CD4-positive, alpha-beta T cell treated with Interferon gamma for 1 hour (primary cell): ENCODE measurements around the gene CD3E.

Experiments
- DNase-seq: peaks from one replicate; pipeline ENCODE4 v3.0.0-alpha.2; 2020

Gene CD3E

DNA sequence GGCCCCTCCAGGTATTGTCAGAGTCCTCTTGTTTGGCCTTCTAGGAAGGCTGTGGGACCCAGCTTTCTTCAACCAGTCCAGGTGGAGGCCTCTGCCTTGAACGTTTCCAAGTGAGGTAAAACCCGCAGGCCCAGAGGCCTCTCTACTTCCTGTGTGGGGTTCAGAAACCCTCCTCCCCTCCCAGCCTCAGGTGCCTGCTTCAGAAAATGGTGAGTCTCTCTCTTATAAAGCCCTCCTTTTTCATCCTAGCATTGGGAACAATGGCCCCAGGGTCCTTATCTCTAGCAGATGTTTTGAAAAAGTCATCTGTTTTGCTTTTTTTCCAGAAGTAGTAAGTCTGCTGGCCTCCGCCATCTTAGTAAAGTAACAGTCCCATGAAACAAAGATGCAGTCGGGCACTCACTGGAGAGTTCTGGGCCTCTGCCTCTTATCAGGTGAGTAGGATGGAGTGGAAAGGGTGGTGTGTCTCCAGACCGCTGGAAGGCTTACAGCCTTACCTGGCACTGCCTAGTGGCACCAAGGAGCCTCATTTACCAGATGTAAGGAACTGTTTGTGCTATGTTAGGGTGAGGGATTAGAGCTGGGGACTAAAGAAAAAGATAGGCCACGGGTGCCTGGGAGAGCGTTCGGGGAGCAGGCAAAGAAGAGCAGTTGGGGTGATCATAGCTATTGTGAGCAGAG, at the start of gene CD3E:
Gene CD3E, plus strand, starts transcription at position 163 of the 681 bp plus-strand sequence. Its CDS starts 223 bp downstream, at position 386.
- peak; percentile 56 for DNase-seq

DNA sequence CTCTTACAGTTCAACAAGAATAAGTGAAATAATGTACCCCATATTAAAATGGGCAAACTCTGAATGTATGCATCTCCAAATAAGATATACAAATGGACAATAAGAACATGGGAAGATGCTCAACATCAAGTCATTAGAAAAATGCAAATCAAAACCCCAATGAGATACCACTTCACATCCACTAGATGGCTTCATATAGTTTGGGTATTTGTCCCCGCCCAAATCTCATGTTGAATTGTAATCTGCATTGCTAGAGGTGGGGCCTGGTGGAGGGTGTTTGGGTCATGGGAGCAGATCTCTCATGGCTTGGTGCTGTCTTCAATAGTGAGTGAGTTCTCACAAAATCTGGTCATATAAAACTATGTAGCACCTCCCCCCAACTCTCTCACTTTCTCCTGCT, 46.1 kb upstream of the CD3E start:
- DNase-seq: no peak

DNA sequence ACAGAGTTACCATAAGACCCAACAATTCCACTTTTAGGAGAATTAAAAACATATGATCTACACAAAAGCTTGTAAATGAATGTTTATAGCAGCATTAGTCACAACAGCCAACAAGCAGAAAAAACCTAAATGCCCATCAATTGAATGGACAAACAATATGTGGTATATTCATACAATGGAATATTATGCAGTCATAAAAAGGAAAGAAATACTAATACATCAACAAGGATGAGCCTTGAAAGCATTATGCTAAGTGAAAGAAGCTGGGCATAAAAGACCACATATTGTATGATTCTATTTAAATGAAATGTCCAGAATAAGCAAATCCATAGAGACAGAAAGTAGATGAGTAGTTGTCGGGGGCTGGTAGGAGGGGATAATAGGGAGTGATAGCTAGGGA, 45.4 kb upstream of the CD3E start:
- no peak for DNase-seq

DNA sequence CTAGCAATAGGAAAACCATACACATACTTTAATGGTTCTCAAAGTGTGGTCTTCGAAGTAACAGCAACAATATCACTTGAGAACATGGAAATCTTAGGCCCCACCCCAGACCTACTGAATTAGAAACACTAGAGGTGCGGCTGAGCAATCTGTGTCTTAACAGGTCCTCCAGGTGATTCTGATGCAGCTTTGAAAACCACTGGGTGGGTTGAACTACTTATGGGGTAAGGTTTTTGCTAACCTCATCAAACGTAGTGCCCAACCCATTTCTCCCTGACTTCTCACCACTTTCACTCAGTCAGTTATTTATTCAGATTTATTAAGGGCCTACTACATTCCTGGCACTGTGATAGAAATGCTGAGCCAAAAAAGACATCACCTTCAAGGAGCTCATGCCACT, 44.2 kb upstream of the CD3E start:
- DNase-seq: no peak

DNA sequence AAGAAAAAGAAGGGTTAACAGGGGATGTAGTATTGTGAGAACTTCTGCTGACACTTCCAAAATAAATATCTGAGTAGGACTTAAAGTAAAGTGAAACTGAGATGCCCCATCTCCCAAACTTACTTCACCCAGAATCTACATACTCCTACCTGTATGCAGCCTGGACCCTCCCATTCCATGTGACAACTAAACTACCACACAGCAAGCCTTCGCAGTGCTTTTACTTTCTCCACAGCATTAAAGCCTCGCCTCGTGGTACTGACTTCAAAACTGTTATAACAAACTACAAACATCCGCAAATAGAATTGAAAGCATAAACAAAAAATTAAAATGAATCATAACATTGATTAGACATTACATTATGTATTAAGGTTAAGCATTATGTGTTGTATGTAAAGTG, 41.4 kb upstream of the CD3E start:
- no peak for DNase-seq

DNA sequence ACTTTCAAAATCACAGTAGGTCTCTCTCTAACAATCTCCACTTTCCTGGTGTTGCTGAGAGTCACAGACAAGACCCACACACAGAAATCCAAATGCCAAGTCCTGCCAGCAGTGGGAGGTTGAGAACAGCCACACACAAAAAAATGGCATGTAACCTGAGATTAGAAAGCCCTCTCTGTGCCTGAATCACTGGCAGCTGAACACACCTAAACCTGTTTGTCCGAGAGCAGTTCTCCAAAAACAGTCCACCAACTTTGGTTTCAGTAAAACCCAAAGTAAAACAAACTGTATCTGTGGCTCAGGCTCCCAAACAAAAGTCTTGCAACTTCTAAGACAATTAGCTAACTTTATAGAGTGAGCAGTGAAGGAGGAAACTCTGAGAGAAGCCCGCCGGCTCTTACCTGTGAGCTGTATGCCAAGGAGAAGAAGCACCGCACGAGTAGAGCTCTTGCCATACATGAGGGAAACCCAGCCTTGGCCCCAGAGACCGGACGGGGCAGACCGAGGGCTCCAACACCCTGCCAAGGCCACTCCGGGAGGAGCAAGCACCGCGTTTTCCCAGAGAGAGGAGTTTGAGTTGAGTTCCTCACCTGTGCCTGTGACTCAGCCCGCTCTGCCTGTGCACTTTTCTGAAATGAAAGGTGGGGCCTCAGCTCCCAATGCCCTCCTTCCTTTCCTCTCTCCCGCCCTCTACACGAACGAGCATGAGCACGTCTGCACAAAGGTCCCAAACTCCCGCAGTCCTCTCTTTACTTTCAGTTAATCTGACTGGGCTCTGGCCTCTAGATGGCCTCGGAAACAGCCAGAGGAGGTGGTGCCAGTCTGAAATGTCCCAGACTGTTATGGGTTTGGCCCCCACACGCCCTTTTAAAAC, 40.6 kb upstream of the CD3E start, which contains the start of gene MPZL2:
Gene MPZL2, minus strand, starts transcription at position 603 of the 874 bp plus-strand sequence. Its CDS starts 144 bp downstream, at position 459.
- no peak for DNase-seq

DNA sequence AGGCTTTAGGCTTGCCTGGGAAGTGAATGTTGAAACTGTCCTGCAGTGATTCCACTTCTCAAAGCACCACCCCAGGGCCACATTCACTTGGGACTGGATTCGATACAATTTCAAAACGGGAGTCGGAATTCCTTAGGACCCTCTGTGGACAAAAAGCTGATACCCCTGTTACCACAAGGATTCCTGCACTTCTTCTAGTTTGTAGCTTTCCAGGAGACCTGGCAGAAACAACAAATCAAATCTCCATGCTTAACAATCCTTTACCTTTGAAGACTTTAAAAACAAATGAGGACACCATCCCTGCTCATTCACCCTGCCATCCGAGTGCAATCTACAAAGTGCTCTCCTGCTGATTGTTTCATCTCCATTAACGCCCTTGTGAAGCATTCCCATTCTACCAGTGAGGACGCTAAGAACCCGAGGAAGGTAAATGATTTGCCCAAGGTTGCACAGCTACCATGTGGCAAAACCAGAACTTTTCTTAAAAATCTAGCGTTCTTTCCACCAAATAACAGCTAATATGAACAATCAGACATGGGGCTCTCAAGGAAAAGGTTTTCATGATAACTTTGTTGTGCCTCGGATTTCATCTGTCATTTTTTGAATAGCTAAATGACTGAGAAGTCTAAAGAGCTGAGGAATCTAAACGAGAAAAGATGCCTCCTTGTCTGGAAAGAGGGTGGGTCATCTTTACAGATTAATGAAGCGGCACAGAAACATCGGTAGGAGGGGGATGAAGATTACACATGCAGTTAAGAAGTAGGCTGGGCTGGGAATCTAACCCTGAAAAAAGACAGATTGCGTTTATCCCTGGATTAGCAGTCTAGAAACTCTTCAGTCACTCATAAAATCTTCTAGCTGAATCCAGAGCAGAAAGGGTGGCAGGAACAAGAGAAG, 39.7 kb upstream of the CD3E start:
- no peak for DNase-seq

DNA sequence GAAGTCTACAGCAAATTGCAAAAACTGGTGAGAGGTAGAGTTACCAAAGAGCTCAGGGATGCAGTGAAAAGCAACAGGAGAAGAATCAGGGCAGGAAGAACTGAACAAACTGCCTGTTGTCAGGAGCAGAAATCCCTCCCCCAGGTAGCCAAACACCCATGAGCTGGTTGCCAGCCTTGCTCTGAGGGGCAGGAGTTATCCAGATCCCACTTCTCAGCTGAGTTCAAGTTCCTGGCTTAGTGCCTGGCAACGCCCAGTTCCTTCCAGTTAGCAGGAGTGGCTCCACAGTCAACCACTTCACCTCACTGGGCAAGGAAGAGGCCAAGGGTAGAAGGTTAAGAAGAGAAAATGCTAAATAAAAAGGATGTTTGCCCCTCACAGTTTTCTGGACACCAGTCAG, 38.6 kb upstream of the CD3E start:
- DNase-seq: no peak

DNA sequence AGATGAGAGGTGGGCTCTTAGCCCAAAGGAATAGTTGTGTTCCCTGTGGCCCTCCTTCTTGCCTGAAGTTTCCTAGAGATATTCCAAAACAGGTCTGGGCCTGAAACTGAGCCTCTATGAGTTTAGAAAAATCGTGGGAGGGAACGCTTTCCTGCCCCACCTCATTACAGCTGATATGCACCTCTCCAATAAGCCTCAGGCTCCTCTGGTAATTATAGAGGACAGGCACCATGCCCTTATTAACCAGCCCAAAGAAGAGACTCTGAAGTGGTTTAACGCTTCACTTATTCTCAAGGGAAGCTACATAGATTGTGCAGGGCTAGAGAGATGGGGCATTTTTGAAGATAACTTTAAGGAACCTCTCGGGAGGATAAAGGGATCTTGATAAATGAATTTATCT, 37.0 kb upstream of the CD3E start:
- no peak for DNase-seq

DNA sequence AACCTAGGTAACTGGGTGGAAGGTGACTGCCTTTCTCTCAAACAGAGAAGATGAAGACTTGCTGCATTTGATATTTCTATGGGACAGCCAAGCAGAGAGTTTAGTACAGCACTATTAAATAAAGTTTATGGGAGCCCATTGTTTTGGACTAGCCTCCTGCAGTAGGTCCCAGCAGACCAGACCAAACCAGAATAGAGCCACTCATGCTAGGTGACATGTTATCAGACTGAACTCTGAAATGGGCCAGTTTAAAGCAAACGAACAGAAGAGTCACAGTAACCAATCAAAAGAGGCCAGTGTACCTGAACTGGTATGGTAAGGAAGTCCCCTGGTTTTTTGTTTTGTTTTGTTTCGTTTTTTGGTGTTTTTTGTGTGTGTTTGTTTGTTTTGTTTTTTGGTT, 32.5 kb upstream of the CD3E start:
- no peak for DNase-seq

DNA sequence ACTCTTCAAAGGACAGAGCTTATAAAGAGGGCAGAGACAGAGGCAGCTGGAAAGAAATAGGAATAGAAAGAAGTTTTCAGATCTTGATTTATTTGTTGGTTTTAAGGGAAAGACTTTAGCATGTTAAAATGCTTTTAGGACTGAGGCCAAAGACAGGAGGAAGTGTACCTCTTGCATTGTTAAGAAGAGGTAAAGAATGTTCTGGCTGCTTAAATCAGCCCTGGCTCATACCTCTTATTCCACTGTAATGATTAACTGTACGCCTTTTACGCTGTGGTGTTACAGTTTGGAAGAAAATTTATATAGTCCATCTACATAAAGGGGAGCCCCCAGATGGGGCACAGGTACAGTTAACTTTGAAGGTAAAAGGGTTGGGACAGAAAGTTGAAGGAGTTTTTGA, 30.3 kb upstream of the CD3E start:
- no peak for DNase-seq

DNA sequence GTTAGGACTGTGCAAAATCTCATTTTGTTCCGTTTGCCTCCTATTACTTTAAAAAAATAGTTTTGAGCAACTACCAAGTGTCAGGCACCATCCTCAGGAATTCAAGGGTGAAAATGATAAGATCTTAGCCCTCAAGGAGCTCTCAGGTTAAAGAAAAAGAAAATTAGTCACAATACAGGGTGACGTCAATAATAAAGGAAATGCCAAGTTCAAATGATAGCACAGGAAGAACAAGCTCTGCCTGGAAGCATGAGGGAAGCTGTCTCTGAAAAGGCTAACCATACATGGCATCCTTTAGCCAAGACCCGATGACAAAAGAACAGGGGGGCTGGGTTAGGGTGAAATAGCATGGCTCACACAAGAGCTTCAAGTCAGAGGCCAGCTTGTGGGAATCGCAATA, 29.4 kb upstream of the CD3E start:
- no peak for DNase-seq

DNA sequence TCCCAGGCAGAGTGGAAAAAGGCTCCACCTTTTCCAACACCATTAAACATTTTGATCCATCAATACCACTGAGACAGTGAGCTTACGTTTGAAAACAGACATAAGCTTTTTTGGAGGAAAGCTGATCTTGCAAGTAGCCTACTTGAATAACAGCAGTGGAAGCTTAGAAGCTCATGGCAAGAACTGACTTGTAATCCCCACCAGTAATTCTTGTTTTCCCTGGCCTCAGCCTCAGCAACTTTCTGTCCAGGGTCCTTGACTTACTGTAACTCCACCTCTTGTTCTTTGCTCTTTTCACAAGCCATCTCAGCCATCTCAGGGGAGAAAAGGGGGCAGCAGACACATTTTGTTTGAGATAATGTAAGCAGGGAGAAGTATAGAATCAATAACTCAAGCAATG, 28.1 kb upstream of the CD3E start:
- DNase-seq: no peak

DNA sequence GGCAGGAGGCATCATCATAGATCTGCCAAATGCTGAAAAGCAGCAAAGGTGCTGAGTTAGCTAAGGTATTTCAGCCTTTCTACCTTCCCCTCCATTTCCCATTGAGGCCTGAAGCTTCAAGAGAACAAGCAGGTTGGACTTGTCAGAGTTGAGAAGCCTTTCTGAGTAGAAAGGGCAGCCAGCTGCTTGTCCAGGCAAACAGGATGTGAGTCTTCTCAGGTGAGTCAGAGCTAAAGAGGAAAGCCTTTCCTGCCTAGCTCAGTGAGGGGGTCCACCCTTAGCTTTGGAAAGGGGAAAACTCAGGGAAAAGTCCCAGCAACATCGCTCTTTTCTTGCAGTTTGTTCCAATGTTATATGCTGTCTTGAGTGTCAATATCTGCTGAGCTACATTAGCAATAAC, 27.2 kb upstream of the CD3E start:
- DNase-seq: no peak

DNA sequence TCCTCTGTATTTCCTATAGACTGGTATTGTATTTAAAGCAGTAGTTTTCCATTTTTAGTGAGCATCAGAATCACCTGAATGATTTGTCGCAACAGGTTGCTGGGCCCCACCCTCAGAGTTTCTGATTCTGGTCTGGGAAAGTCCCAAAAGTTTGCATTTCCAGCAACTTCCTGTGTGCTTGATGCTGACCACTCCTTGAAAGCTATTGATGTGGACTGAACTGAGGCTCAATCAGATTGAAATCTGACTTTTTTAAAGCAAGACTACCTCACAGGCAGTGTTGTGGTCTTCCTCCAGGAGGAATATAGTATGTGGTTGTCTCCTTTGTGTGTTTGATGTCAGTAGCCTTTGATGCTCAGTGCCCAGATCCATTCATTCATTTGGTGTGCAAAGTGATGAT, 23.2 kb upstream of the CD3E start:
- no peak for DNase-seq

DNA sequence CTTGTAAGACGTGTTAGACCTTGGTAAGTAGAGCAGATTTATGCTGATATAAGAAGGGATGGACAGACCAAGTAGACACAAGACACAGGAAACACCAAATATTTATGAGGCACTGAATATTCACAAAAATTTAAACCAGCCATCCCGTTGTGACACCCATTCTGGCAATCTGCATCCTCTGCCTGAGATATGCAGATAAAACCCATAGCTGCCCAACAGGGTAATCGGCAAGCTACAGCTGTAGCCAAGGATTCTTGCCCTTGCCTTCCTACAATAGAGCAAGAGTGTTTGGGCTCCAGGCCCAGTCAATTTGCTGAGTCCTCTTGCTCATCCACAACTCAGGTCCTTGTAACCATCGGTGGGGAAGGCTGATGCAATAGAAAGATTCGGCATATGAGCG, 21.9 kb upstream of the CD3E start:
- DNase-seq: no peak

DNA sequence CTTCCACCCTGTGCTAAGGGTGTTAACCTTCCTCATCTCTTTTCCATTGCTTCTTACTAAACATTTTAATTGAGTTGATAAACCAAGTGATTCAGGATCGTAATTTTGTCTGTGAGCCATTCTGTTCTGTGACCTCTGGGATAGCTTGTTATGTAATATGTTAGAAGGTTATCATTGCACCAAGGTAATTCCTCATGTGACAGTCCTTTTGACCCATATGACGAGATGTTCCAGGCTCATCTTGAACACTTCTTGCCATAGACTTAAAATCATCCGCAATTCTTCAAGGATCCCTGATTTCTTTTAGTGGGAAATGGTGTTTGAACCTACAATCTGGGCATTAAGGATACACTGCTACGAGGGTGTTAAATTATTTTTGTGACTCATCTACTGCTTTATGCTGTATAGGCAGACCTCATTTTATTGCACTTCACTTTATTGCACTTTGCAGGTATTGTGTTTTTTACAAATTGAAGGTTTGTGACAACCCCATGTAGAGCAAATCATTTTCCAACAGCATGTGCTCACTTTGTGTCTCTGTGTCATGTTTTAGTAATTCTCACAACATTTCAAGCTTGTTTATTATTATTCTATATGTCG, 21.4 kb upstream of the CD3E start:
- no peak for DNase-seq

DNA sequence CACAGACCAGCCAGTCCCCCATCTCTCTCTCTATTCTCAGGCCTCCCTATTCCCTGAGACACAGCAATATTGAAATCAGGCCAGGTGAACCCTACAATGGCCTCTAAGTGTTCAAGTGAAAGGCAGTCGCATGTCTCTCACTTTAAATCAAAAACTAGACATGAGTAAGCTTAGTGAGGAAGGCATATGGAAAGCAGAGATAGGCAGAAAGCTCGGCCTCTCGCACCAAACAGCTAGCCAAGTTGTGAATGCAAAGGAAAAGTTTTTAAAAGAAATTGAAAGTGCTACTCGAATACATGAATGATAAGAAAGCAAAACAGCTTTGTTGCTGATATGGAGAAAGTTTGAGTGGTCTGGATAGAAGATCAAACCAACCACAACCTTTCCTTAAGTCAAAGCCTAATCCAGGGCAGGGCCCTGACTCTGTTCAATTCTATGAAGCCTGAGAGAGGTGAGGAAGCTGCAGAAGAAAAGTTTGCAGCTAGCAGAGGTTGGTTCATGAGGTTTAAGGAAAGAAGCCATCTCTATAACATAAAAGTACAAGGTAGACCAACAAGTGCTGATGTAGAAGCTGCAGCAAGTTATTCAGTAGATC, 20.7 kb upstream of the CD3E start:
- no peak for DNase-seq

DNA sequence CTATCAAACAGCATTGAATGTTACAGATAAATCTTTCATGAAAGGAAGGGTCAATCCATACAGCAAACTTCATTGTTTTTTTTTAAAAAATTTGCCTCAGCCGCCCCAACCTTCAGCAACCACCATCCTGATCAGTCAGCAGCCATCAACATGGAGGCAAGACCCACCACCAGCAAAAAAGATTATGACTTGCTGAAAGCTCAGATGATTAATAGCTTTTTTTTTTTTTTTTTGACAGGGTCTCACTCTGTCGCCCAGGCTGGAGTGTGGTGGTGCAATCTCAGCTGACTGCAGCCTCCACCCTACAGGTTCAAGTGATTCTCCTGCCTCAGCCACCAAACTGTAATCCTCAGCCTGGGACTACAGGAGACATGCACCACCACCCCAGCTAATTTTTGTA, 18.0 kb upstream of the CD3E start:
- no peak for DNase-seq

DNA sequence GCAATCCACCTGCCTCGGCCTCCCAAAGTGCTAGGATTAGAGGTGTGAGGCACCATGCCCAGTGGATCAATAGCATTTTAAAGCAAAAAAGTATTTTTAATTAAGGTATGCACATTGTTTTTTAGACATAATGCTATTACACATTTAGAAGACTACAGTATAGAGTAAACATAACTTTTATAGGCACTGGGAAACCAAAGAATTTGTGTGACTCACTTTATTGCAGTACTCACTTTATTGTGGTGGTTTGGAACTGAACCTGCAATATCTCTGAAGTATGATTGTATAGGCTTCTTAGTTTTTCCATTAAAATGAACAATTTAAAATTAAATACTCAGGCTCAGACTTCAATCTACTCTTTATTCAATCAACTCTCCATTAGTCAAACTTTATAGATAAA, 17.5 kb upstream of the CD3E start:
- no peak for DNase-seq

DNA sequence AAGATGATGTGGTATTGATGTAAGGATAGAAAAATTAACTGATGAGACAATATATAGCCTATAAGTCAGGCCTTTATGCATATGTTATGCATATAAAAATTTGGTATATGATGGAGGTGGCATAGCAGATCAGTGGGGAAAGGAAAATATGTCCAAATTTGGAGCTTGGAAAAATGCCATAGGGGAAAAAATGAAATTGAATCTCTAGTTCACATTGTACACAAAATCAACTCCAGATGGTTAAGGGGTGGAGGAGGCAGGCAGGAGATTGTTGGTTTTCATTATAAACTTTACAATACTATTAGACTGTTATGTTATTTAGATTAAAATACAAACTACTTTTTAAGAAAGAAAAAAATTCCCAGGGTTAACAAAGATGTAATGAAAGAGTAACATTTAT, 15.1 kb upstream of the CD3E start:
- DNase-seq: no peak

DNA sequence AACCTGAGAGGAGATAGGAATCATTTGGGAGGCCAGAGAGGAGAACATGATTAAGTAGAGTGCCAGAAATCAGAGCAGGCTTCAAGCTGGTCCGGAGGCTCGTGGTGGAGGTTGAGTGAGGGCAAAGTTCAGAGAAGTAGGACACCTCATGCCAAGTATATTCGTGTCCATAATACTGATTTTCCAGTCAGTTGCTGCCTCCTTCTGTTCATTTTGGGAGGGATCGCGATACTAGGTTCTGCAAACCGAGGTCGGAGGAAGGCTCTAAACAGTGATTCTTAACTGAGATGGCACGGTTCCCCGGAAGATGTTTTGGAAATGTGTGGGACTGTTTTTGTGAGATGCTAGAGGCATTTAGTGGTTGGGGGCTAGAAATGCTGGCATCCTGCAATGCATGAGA, 13.6 kb upstream of the CD3E start:
- DNase-seq: peak; percentile 39
